Measurements from ENCODE around the gene TPPP. TPM values are rescaled to one million over a fixed set of nuclear protein-coding genes. Genes with fewer than 3 reads are reported as not detected.

Gene TPPP
- polyA plus RNA-seq, 2 of the 4 experiments (the other 2 are of a cell fraction), result 1.0 to 1.4 TPM

- H3K4me3 ChIP-seq, result no peak overlapping the region
- 94% methylated on average over 14 of the region's 16 CpGs for WGBS (ENCODE audit: missing lambda C conversion rate)
- H3K27ac ChIP-seq, result no peak overlapping the region
- FAIRE-seq (no peak), ATAC-seq (no peak), DNase-seq (ENCODE audit: low read depth in 1 of 2, low spot score in 1 of 2) (no peak)
- TF ChIP-seq GATA3 (IDR thresholded peaks at IDR 0.05; ENCODE audit: borderline replicate concordance), result no peak
- H3K4me1 ChIP-seq, result no peaks in the 10 kb centered on the region
- ChIA-PET CTCF (no interaction called here), POLR2A (no interaction called here)
- H3K4me2 ChIP-seq, result no peak overlapping the region
- peaks cover 3% of the 10 kb centered on the region; the same call in 1 of the 3 replicates for H3K9me3 ChIP-seq
These were observed 73.7 kb downstream of the TPPP start for GRCh38 chr5:619444-619843.

GRCh38 chr5:618450-618849, 74.7 kb downstream of the TPPP start:
- no peak overlapping the region for H3K4me3 ChIP-seq
- no peak for FAIRE-seq
- no peaks in the 10 kb centered on the region for H3K4me1 ChIP-seq
- no peak for DNase-seq (ENCODE audit: low read depth in 1 of 2, low spot score in 1 of 2)
- H3K4me2 ChIP-seq, result no peak overlapping the region
- peak in 1 of 2 experiments; percentile 50; a peak in 2 of 4 replicates for TF ChIP-seq CEBPB (IDR thresholded peaks at IDR 0.05)
- TF ChIP-seq ESRRA (IDR thresholded peaks at IDR 0.05; ENCODE audit: borderline replicate concordance, low read length), result no peak
- H3K27ac ChIP-seq, result no peak overlapping the region
- CTCF ChIA-PET, result no interaction called here
- H3K9me3 ChIP-seq, result peaks cover 3% of the 10 kb centered on the region; the same call in 1 of the 3 replicates
- 91% methylated on average over 4 of the region's 5 CpGs for WGBS (ENCODE audit: missing lambda C conversion rate)
- ATAC-seq, result no peak
- POLR2A ChIA-PET, result no interaction called here

- DNase-seq (ENCODE audit: low read depth in 1 of 2, low spot score in 1 of 2), result no peak
- Histone ChIP-seq H3K4me2 (no peak overlapping the region), H3K9me3 (peaks cover 3% of the 10 kb centered on the region; the same call in 1 of the 3 replicates), H3K4me1 (no peaks in the 10 kb centered on the region), H3K27ac (no peak overlapping the region), H3K4me3 (no peak overlapping the region)
- ATAC-seq, result no peak
- ChIA-PET CTCF (no interaction called here), POLR2A (no interaction called here)
- WGBS (ENCODE audit: missing lambda C conversion rate), result 91% methylated on average over 12 of the region's 12 CpGs
- FAIRE-seq, result no peak
- TF ChIP-seq BCL3 (IDR thresholded peaks at IDR 0.05) (no peak), GATA3 (IDR thresholded peaks at IDR 0.05; ENCODE audit: borderline replicate concordance) (no peak), RNF2 (IDR thresholded peaks at IDR 0.05; ENCODE audit: borderline replicate concordance, low read depth) (no peak), RARB (CRISPR knock-in tag; IDR thresholded peaks at IDR 0.05) (no peak), HOXA7 (CRISPR knock-in tag; IDR thresholded peaks at IDR 0.05) (no peak), ESRRA (IDR thresholded peaks at IDR 0.05; ENCODE audit: borderline replicate concordance, low read length) (no peak), MYC (IDR thresholded peaks at IDR 0.05; ENCODE audit: borderline replicate concordance, low read length) (no peak)
These were observed 75.3 kb downstream of the TPPP start for GRCh38 chr5:617896-618295.

GRCh38 chr5:616484-617039, 76.6 kb downstream of the TPPP start:
- peaks cover 3% of the 10 kb centered on the region; the same call in 1 of the 3 replicates for H3K9me3 ChIP-seq
- CTCF ChIA-PET, result no interaction called here
- H3K27ac ChIP-seq, result no peak overlapping the region
- no peak overlapping the region for H3K4me2 ChIP-seq
- H3K4me1 ChIP-seq, result no peaks in the 10 kb centered on the region
- TF ChIP-seq TFCP2L1 (CRISPR knock-in tag; IDR thresholded peaks at IDR 0.05) (no peak), HOXB13 (CRISPR knock-in tag; IDR thresholded peaks at IDR 0.05; ENCODE audit: low read depth) (no peak), KDM1A (IDR thresholded peaks at IDR 0.05; ENCODE audit: low read depth) (no peak), PBX3 (IDR thresholded peaks at IDR 0.05) (no peak), CHD4 (IDR thresholded peaks at IDR 0.05; ENCODE audit: borderline replicate concordance) (no peak), SMC3 (IDR thresholded peaks at IDR 0.05) (no peak), E2F6 (IDR thresholded peaks at IDR 0.05; ENCODE audit: borderline replicate concordance, low read depth) (no peak), BCL3 (IDR thresholded peaks at IDR 0.05) (no peak), REST (IDR thresholded peaks at IDR 0.05) (no peak), POLR2AphosphoS2 (conservative IDR thresholded peaks at IDR 0.05; ENCODE audit: low read length) (no peak), RARB (CRISPR knock-in tag; IDR thresholded peaks at IDR 0.05) (no peak), GATA3 (IDR thresholded peaks at IDR 0.05; ENCODE audit: borderline replicate concordance) (no peak), JUN (IDR thresholded peaks at IDR 0.05) (no peak), ZSCAN20 (CRISPR knock-in tag; IDR thresholded peaks at IDR 0.05) (no peak), FOSL2 (IDR thresholded peaks at IDR 0.05) (no peak), FOSL2 (CRISPR knock-in tag; IDR thresholded peaks at IDR 0.05) (no peak)
- H3K4me3 ChIP-seq, result no peak overlapping the region
- ATAC-seq (no peak), FAIRE-seq (no peak), DNase-seq (ENCODE audit: low read depth in 1 of 2, low spot score in 1 of 2) (peak in 1 of 2 experiments; percentile 27)
- 88% methylated on average over 4 of the region's 13 CpGs for WGBS (ENCODE audit: missing lambda C conversion rate)
- POLR2A ChIA-PET, result no interaction called here
